ENCODE results near the gene HTRA2. TPM values are rescaled to one million over a fixed set of nuclear protein-coding genes. Genes with fewer than 3 reads are reported as not detected.

HTRA2 gene
- total RNA-seq, 4 donors from 2014 or later: 25.0 to 37.6 (median 29.1) TPM

DNA sequence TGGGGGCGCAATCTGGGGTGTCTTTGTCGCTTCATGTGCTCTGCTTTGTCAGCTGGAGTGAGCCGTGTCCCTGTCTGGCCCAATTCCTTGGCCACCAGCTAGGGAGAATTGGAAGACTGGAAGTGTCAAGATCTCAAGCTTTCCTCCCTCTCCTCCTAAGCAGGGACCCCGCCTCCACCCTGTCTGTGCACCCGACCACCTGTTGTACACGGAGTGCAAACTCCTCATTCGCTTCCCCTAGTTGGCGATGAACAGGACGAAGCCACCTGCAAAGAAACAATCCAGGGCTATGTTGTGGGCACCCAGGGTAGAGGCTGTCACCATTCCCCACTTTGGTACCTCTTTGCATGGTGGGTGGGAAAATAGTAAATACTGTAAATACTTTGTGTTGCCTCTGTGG is 2.0 kb upstream of the HTRA2 start:
- WGBS, 2 donors (ENCODE audit: low coverage in 1 of 2): 92 to 95% methylated on average over 3 to 5 of the region's 9 CpGs
- no peaks in the 10 kb centered on the region for H3K27me3 ChIP-seq
- H3K9me3 ChIP-seq: no peaks in the 10 kb centered on the region
- no peak overlapping the region for H3K4me3 ChIP-seq
- ATAC-seq: no peak
- H3K36me3 ChIP-seq: peaks cover 0 to 45% of the 10 kb centered on the region in 2 donors
- H3K4me1 ChIP-seq: peaks cover 2 to 44% (median 15%) of the 10 kb centered on the region in 3 donors
- H3K27ac ChIP-seq: no peak overlapping the region
- TF ChIP-seq, protein P1, sequence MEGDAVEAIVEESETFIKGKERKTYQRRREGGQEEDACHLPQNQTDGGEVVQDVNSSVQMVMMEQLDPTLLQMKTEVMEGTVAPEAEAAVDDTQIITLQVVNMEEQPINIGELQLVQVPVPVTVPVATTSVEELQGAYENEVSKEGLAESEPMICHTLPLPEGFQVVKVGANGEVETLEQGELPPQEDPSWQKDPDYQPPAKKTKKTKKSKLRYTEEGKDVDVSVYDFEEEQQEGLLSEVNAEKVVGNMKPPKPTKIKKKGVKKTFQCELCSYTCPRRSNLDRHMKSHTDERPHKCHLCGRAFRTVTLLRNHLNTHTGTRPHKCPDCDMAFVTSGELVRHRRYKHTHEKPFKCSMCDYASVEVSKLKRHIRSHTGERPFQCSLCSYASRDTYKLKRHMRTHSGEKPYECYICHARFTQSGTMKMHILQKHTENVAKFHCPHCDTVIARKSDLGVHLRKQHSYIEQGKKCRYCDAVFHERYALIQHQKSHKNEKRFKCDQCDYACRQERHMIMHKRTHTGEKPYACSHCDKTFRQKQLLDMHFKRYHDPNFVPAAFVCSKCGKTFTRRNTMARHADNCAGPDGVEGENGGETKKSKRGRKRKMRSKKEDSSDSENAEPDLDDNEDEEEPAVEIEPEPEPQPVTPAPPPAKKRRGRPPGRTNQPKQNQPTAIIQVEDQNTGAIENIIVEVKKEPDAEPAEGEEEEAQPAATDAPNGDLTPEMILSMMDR (IDR thresholded peaks at IDR 0.05): no peak
- no peak for TF ChIP-seq POLR2A (IDR thresholded peaks at IDR 0.05)
- no peak for TF ChIP-seq EP300 (IDR thresholded peaks at IDR 0.05)
- TF ChIP-seq POLR2AphosphoS5 (IDR thresholded peaks at IDR 0.05): no peak

DNA sequence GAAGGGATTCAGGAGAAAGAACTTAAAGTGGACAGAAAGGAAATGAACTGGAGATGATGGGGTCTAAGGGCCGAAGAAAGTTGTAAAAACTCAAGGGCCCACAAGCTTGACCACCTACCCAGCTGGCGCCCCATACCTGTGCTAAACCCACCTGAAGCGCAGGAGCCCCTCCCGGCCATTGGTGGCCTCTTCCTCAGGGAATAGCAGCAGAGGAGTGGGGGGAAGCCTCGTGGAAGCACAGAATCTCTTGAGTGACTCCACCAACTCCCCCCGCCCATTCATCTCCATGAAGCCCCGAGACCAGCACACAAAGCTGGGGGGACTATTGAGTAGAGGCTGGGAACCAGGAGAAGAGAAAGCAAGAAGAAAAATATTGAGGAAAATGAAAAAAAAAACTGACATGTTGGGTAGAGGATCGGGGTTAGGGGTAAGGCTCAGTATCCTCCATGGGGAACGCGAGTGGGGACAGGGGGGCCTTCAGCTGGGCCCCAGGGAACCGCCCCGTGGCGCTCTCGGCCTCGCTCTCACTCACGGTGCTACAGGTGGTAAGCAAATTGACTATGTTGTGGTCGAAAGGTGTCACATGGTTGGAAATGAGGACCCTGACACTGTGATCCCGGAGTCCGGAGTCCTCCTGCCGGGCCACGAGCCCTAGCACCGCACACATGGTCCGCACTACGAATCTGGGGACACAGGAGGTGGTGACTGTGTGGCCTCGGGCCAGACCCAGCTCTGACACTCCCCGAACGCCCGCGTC is 955 bp upstream of the HTRA2 start:
- peaks cover 0 to 55% of the 10 kb centered on the region in 2 donors for H3K36me3 ChIP-seq
- H3K27me3 ChIP-seq: no peaks in the 10 kb centered on the region
- H3K27ac ChIP-seq: peak overlapping the region; percentile 62 to 92 (median 90)
- H3K4me3 ChIP-seq: peak overlapping the region; percentile 80 to 94
- WGBS, 2 donors (ENCODE audit: low coverage in 1 of 2): 0 to 22% methylated on average over 10 to 19 of the region's 29 CpGs
- TF ChIP-seq POLR2A (IDR thresholded peaks at IDR 0.05) (no peak), POLR2AphosphoS5 (IDR thresholded peaks at IDR 0.05) (no peak), EP300 (IDR thresholded peaks at IDR 0.05) (no peak)
- TF ChIP-seq, protein P1 (IDR thresholded peaks at IDR 0.05): no peak
- no peak for ATAC-seq
- H3K4me1 ChIP-seq: peaks cover 2 to 44% (median 15%) of the 10 kb centered on the region in 3 donors
- H3K9me3 ChIP-seq: no peaks in the 10 kb centered on the region

DNA sequence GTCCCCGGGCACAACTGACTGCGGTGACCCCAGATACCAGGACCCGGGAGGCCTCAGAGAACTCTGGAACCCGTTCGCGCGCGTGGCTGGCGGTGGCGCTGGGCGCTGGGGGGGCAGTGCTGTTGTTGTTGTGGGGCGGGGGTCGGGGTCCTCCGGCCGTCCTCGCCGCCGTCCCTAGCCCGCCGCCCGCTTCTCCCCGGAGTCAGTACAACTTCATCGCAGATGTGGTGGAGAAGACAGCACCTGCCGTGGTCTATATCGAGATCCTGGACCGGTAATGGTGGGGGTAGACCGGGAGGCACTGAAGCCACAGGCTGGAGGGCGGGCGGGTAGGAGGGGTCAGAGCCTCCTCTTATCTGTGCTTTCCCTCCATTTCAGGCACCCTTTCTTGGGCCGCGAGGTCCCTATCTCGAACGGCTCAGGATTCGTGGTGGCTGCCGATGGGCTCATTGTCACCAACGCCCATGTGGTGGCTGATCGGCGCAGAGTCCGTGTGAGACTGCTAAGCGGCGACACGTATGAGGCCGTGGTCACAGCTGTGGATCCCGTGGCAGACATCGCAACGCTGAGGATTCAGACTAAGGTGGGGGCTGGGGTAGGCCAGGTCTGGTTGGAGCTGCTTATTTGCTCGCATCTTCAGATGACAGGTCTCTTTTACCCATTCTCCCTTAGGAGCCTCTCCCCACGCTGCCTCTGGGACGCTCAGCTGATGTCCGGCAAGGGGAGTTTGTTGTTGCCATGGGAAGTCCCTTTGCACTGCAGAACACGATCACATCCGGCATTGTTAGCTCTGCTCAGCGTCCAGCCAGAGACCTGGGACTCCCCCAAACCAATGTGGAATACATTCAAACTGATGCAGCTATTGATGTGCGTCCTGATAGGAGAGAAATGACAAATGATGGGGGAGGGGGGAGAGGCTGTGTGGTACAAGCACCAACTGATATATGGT is 780 bp downstream of the HTRA2 start:
- Histone ChIP-seq H3K36me3 (peaks cover 0 to 64% of the 10 kb centered on the region in 2 donors), H3K27me3 (no peaks in the 10 kb centered on the region), H3K4me3 (peak overlapping the region; percentile 80 to 94), H3K9me3 (no peaks in the 10 kb centered on the region), H3K4me1 (peaks cover 2 to 44% (median 15%) of the 10 kb centered on the region in 3 donors), H3K27ac (peak overlapping the region; percentile 60 to 91 (median 88))
- ATAC-seq: no peak
- TF ChIP-seq POLR2AphosphoS5 (IDR thresholded peaks at IDR 0.05): no peak
- no peak for TF ChIP-seq EP300 (IDR thresholded peaks at IDR 0.05)
- 1 to 4% methylated on average over 19 to 20 of the region's 54 CpGs for WGBS, 2 donors (ENCODE audit: low coverage in 1 of 2)

DNA sequence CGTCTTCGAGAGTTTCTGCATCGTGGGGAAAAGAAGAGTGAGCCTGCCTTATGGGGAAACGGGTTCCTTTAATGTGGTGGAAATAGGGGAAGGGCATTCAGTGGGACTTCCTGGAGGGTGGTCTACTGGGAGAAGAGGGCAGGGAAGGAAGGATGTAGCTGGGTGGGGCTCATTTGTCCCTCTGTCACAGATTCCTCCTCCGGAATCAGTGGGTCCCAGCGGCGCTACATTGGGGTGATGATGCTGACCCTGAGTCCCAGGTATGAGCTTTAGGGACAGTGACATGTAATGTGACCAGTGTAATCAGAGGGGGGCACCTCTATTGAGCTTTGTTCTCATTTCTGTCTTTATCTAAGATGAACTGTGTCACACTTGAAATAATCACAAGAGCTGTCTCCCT is 1.9 kb downstream of the HTRA2 start:
- Histone ChIP-seq H3K4me3 (no peak overlapping the region), H3K9me3 (no peaks in the 10 kb centered on the region), H3K4me1 (peaks cover 2 to 44% (median 15%) of the 10 kb centered on the region in 3 donors), H3K27ac (no peak overlapping the region), H3K27me3 (no peaks in the 10 kb centered on the region), H3K36me3 (peaks cover 0 to 52% of the 10 kb centered on the region in 2 donors)
- ATAC-seq: no peak
- WGBS, 2 donors (ENCODE audit: low coverage in 1 of 2): 79% methylated on average over 4 of the region's 7 CpGs; no CpG with 5 or more reads in 1 of the 2 donors
- TF ChIP-seq EP300 (IDR thresholded peaks at IDR 0.05) (no peak), POLR2A (IDR thresholded peaks at IDR 0.05) (no peak), POLR2AphosphoS5 (IDR thresholded peaks at IDR 0.05) (no peak)
- TF ChIP-seq, protein P1 (IDR thresholded peaks at IDR 0.05): no peak

DNA sequence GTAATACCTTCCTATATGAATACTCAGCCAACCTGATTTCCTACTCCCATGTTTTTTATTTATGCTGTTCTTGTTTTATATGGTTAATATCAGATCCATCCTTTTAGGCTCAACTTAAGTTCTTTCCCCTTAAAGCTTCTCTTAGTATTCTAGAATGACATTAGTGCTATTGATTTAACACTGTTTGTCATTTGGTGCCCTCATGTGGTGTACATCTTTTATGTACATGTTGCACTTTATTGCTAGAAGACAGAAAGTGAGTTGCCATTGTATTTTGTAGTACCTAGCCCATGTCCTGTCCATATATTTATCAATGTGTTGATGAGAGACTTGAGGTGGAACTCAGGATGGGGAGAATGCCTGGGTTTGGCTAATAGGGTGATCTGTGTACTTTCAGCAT is 2.5 kb downstream of the HTRA2 start:
- H3K36me3 ChIP-seq: peaks cover 0 to 47% of the 10 kb centered on the region in 2 donors
- TF ChIP-seq POLR2AphosphoS5 (IDR thresholded peaks at IDR 0.05): no peak
- TF ChIP-seq, protein P1 (IDR thresholded peaks at IDR 0.05): peak in 1 of 4 experiments; percentile 13
- no peak for TF ChIP-seq EP300 (IDR thresholded peaks at IDR 0.05)
- no peaks in the 10 kb centered on the region for H3K9me3 ChIP-seq
- H3K27me3 ChIP-seq: no peaks in the 10 kb centered on the region
- H3K4me1 ChIP-seq: peaks cover 2 to 42% (median 15%) of the 10 kb centered on the region in 3 donors
- H3K27ac ChIP-seq: no peak overlapping the region
- ATAC-seq: no peak
- H3K4me3 ChIP-seq: no peak overlapping the region
